Measurements from ENCODE around the gene CELA2B. TPM values are rescaled to one million over a fixed set of nuclear protein-coding genes. Genes with fewer than 3 reads are reported as not detected.

The CELA2B gene
- total and polyA plus RNA-seq, 2 of the 8 experiments (the other 6 are each of a cell fraction or from before 2014, with no cell fraction given) = not detected

GRCh38 chr1:15440357-15440756, 35.5 kb upstream of the CELA2B start (continued):
- no peak for TF ChIP-seq CHD7 (IDR thresholded peaks at IDR 0.05; ENCODE audit: insufficient replicate concordance, low read length)
- no peak for TF ChIP-seq TAF1 (IDR thresholded peaks at IDR 0.05; ENCODE audit: low read depth, low read length)
- TF ChIP-seq RFX5 (IDR thresholded peaks at IDR 0.05; ENCODE audit: borderline replicate concordance, low read depth, low read length) = no peak
- no peak for TF ChIP-seq SIRT6 (IDR thresholded peaks at IDR 0.05; ENCODE audit: low read length)

Data from H1 (cell line).